A549 (cell line): ENCODE data around the gene NHEJ1.

ENCODE experiments used
- CEBPB ChIP-seq, 2 experiments: fragments of >200 bp in 1 of 2; sonication (Bioruptor Twin) in 1 of 2; formaldehyde crosslinking in 1 of 2; IDR thresholded peaks; 2 replicates each; pipeline ENCODE4 v1.6.1; 2012 to 2016
- CHD2 ChIP-seq: fragments of 150-350 bp; IDR thresholded peaks from 2 replicates; pipeline ENCODE4 v1.6.1; 2014; ENCODE audit warnings: low read length; ENCODE audit not compliant: partially characterized antibody
- CTCF ChIP-seq: fragments of >200 bp; sonication (Bioruptor Twin); formaldehyde crosslinking; IDR thresholded peaks from 3 replicates; pipeline ENCODE4 v1.5.1; 2016
- ELK1 ChIP-seq: fragments of 150-350 bp; IDR thresholded peaks from 2 replicates; pipeline ENCODE4 v1.6.1; 2014; ENCODE audit warnings: low read depth, mild to moderate bottlenecking, low read length
- MAX ChIP-seq: IDR thresholded peaks from 2 replicates; pipeline ENCODE4 v1.6.1; 2012
- NFE2L2 ChIP-seq: fragments of 150-350 bp; conservative IDR thresholded peaks from 2 replicates; pipeline ENCODE4 v1.6.1; 2014; ENCODE audit warnings: low read length
- NR3C1 ChIP-seq: fragments of >200 bp; sonication (Bioruptor Twin); formaldehyde crosslinking; IDR thresholded peaks from 3 replicates; pipeline ENCODE4 v1.6.1; 2017
- POLR2A ChIP-seq: IDR thresholded peaks from 2 replicates; pipeline ENCODE4 v1.6.1; 2012; ENCODE audit warnings: mild to moderate bottlenecking, low read length
- RAD21 ChIP-seq, 2 experiments: fragments of >200 bp in 1 of 2; sonication (Bioruptor Twin) in 1 of 2; formaldehyde crosslinking in 1 of 2; IDR thresholded peaks in 1 of 2; conservative IDR thresholded peaks in 1 of 2; 2 replicates in 1 of 2; 3 replicates in 1 of 2; pipeline ENCODE4 v1.6.1; 2012 to 2018; ENCODE audit warnings: inconsistent platforms in 1 of 2
- RFX5 ChIP-seq: fragments of 450-650 bp; IDR thresholded peaks from 2 replicates; pipeline ENCODE4 v1.7.1; 2014; ENCODE audit warnings: antibody characterized with exemption, mild to moderate bottlenecking, moderate library complexity
- SMC3 ChIP-seq: fragments of >200 bp; sonication (Bioruptor Twin); formaldehyde crosslinking; IDR thresholded peaks from 3 replicates; pipeline ENCODE4 v1.6.1; 2018; ENCODE audit warnings: inconsistent platforms

GRCh38 chr2:219111375-219112061 is 49.1 kb downstream of the NHEJ1 start:
- TF ChIP-seq POLR2A (no peak), CTCF (no peak), RAD21 (conservative IDR thresholded peaks at IDR 0.05 in 1 of 2, IDR thresholded peaks at IDR 0.05 in 1 of 2) (no peak), CEBPB (IDR thresholded peaks at IDR 0.05) (no peak), NR3C1 (no peak), MAX (no peak), RFX5 (no peak), CHD2 (no peak), NFE2L2 (no peak), ELK1 (no peak), SMC3 (no peak)
